Measurements from ENCODE around the gene AAGAB.

The AAGAB gene

DNA sequence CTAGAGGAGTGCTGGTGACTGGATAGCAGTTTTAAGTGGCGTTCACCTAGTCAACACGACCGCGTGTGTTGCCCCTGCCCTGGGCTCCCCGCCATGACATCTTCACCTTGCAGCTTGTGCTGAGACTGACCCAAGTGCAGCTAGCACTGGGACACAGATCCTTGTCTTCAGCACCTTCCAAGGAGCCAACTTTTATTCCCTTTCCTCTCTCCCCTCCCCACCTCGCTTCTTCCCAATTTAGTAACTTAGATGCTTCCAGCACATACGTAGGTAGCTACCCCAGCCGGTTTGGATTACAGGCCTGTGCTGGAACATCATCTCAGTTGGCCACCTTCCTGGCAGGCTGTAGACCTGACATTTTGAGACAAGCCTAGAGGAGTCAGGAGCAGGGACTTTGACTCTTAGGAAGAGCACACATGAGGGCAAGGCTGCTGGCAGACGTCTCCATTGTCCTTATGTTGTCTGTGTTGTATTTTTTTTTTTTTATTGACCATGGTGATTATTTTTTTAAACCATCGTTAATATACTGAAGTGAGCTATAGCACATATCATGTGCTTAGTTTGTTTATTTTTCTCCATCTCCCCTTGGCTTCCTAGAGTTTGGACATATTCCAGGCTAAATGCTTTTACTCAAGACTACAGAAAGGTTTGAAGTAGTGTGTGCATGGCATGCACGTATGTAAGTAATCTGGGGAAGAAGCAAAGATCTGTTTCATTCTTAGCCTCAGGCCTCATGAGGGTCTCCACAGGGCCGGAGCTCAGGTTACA is 61.1 kb downstream of the AAGAB start:
- FAIRE-seq (no peak), DNase-seq (ENCODE audit: insufficient read length, low spot score) (no peak)
- TF ChIP-seq POU2F2 (IDR thresholded peaks at IDR 0.05; ENCODE audit: low read depth, low read length), result no peak
- no peak for TF ChIP-seq TAF1 (IDR thresholded peaks at IDR 0.05; ENCODE audit: low read depth, low read length)
- TF ChIP-seq POLR2A (IDR thresholded peaks at IDR 0.05; ENCODE audit: low read depth, low read length), result no peak
- TF ChIP-seq POLR2AphosphoS5 (IDR thresholded peaks at IDR 0.05; ENCODE audit: low read depth, low read length), result peak; percentile 39; the same call in 1 of the 2 replicates
- no peak for TF ChIP-seq SPI1 (IDR thresholded peaks at IDR 0.05; ENCODE audit: low read depth, low read length)
- no peak for TF ChIP-seq PAX5 (IDR thresholded peaks at IDR 0.05; ENCODE audit: insufficient read depth, low read length, severe bottlenecking)

DNA sequence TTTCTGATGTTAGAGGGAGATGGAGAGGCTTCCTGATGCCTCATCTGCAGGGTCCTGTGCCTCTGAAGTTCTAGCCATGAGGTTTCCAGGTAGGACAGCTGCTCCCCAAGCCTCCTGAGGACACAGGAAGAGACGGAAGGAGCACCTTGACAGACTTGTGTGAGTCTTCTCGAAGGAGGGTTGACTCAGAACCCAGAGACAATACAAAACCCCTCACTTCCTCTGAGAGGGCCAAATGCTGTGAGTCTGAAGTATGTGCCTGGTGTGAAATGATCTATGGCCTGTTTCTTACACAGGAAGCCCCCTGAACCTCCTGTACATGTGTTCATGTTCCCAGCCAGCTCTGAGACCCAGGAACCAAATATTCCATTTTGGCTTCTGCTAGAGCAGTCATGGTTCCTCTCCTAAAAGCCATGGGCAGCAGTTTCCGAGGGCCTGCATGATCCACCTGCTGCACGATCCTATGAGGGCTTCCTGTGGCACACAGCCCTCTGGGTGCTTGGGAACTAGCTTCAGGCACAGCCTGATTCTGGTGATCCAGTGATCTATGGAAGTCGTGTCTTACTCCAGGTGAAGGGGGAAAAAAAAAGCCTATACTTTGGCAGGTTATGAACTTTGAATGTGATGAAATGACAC is 62.2 kb downstream of the AAGAB start:
- FAIRE-seq (no peak), DNase-seq (ENCODE audit: insufficient read length, low spot score) (no peak)
- TF ChIP-seq POU2F2 (IDR thresholded peaks at IDR 0.05; ENCODE audit: low read depth, low read length) (no peak), TAF1 (IDR thresholded peaks at IDR 0.05; ENCODE audit: low read depth, low read length) (no peak), SPI1 (IDR thresholded peaks at IDR 0.05; ENCODE audit: low read depth, low read length) (peak; percentile 8; the same call in 1 of the 2 replicates), PAX5 (IDR thresholded peaks at IDR 0.05; ENCODE audit: insufficient read depth, low read length, severe bottlenecking) (no peak), POLR2A (IDR thresholded peaks at IDR 0.05; ENCODE audit: low read depth, low read length) (no peak), POLR2AphosphoS5 (IDR thresholded peaks at IDR 0.05; ENCODE audit: low read depth, low read length) (no peak)

DNA sequence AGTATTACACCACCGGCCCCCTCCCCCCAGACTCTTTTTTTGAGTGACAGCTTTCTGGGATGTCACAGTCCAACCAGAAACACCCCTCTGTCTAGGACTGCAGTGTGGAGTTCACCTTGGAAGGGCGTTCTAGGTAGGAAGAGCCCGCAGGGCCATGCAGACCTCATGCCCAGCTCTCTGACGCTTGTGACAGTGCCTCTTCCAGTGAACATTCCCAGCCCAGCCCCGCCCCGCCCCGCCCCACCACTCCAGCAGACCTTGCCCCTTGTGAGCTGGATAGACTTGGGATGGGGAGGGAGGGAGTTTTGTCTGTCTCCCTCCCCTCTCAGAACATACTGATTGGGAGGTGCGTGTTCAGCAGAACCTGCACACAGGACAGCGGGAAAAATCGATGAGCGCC is 63.6 kb downstream of the AAGAB start:
- DNase-seq (ENCODE audit: insufficient read length, low spot score) (no peak), FAIRE-seq (no peak)
- TF ChIP-seq POLR2AphosphoS5 (IDR thresholded peaks at IDR 0.05; ENCODE audit: low read depth, low read length) (no peak), TAF1 (IDR thresholded peaks at IDR 0.05; ENCODE audit: low read depth, low read length) (no peak), PAX5 (IDR thresholded peaks at IDR 0.05; ENCODE audit: insufficient read depth, low read length, severe bottlenecking) (no peak), POU2F2 (IDR thresholded peaks at IDR 0.05; ENCODE audit: low read depth, low read length) (no peak), POLR2A (IDR thresholded peaks at IDR 0.05; ENCODE audit: low read depth, low read length) (no peak), SPI1 (IDR thresholded peaks at IDR 0.05; ENCODE audit: low read depth, low read length) (no peak)

GRCh38 chr15:67190326-67190725 is 64.1 kb downstream of the AAGAB start:
- no peak for TF ChIP-seq PAX5 (IDR thresholded peaks at IDR 0.05; ENCODE audit: insufficient read depth, low read length, severe bottlenecking)
- TF ChIP-seq POU2F2 (IDR thresholded peaks at IDR 0.05; ENCODE audit: low read depth, low read length), result no peak
- no peak for TF ChIP-seq POLR2A (IDR thresholded peaks at IDR 0.05; ENCODE audit: low read depth, low read length)
- TF ChIP-seq SPI1 (IDR thresholded peaks at IDR 0.05; ENCODE audit: low read depth, low read length), result no peak
- TF ChIP-seq TAF1 (IDR thresholded peaks at IDR 0.05; ENCODE audit: low read depth, low read length), result no peak
- FAIRE-seq, result no peak
- no peak for DNase-seq (ENCODE audit: insufficient read length, low spot score)

DNA sequence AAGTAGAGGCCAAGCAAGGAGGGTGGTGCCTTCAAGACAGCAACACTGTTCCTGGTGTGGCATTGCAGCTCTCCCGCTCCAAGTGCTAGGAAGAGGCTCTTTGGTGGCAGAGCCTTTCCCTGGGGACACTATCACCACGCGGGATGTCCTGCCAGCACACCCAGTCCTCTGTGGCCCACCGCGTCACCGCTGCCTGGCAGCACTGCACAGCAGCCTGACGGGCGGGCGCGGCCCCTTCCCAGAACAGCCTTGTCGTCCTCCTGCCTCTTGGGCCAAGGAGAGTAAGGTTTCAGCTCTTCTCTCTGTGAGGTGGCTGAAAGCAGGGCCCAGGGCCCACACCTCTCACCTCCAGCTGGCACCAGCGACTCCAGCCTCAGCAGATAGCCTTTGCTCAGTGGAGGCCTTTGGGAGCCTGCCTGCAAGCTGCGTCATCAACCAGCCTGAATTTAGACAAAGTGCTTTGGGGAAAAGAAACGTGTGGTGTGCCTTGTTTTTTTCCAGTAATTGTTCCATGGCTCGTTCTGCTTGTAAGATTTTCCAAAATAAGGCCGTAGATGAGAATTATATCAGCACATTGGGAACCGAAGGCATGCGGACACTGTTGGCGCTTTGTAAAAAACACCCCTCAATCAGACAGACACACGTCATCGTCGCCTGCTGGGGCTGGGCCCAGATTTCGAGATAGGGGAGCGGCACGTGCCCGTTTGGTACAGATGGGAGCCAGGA is 65.0 kb downstream of the AAGAB start:
- TF ChIP-seq PAX5 (IDR thresholded peaks at IDR 0.05; ENCODE audit: insufficient read depth, low read length, severe bottlenecking), result no peak
- TF ChIP-seq POLR2AphosphoS5 (IDR thresholded peaks at IDR 0.05; ENCODE audit: low read depth, low read length), result no peak
- TF ChIP-seq POLR2A (IDR thresholded peaks at IDR 0.05; ENCODE audit: low read depth, low read length), result no peak
- TF ChIP-seq POU2F2 (IDR thresholded peaks at IDR 0.05; ENCODE audit: low read depth, low read length), result no peak
- no peak for TF ChIP-seq SPI1 (IDR thresholded peaks at IDR 0.05; ENCODE audit: low read depth, low read length)
- TF ChIP-seq TAF1 (IDR thresholded peaks at IDR 0.05; ENCODE audit: low read depth, low read length), result no peak
- FAIRE-seq (no peak), DNase-seq (ENCODE audit: insufficient read length, low spot score) (no peak)

DNA sequence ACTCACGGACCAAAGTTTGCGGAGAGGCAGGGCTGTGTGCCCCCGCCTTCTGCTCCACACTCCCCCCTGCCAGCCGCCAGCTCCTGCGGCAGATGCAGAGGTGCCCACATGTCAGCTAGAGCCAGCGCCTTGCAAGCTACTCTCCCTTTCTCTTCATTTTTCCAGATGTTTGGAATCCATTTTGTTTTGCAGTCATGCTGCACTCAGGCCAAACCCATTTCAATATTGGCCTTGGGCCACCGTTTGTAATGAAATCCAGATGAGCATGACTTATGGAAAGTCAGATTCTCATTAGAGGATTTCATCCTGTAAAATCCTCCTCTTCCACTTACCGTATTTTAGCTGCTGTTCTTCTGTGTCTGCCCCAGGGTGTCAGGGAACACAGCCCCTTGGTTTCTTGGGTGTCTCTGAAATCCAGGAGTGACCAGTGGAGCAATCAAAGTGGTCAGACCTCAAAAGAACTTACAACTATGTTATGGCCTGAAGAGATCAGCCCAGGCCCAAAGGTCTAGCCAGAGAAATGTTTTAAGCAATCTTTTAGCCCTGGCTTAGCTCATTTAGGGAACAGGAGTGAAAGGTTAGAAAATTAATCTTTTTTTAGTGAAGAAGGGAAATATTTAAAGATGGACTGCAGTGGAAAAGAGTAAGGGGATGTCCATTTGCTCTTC is 65.8 kb downstream of the AAGAB start:
- DNase-seq (ENCODE audit: insufficient read length, low spot score) (no peak), FAIRE-seq (no peak)
- no peak for TF ChIP-seq POLR2AphosphoS5 (IDR thresholded peaks at IDR 0.05; ENCODE audit: low read depth, low read length)
- no peak for TF ChIP-seq PAX5 (IDR thresholded peaks at IDR 0.05; ENCODE audit: insufficient read depth, low read length, severe bottlenecking)
- no peak for TF ChIP-seq TAF1 (IDR thresholded peaks at IDR 0.05; ENCODE audit: low read depth, low read length)
- no peak for TF ChIP-seq POU2F2 (IDR thresholded peaks at IDR 0.05; ENCODE audit: low read depth, low read length)
- TF ChIP-seq SPI1 (IDR thresholded peaks at IDR 0.05; ENCODE audit: low read depth, low read length), result no peak
- no peak for TF ChIP-seq POLR2A (IDR thresholded peaks at IDR 0.05; ENCODE audit: low read depth, low read length)

DNA sequence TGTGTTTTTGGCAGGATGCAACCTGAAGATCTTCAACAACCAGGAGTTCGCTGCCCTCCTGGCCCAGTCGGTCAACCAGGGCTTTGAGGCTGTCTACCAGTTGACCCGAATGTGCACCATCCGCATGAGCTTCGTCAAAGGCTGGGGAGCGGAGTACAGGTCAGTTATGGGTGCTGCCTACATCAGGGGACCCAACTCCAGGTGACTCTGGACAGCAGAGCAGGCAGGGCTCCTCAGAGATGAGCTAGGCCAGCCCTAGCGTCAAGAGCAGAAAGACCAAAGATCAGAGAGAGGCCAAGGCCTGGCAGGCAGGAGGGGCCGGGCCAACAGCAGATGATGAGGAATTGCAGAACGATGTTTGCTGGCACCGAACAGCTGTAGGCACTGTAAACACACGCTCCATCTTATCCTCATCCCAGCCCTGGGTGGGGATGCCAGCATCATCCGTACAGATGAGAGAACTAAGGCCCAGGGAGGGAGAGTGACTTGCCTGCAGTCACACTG is 67.1 kb downstream of the AAGAB start:
- no peak for TF ChIP-seq PAX5 (IDR thresholded peaks at IDR 0.05; ENCODE audit: insufficient read depth, low read length, severe bottlenecking)
- no peak for TF ChIP-seq POLR2AphosphoS5 (IDR thresholded peaks at IDR 0.05; ENCODE audit: low read depth, low read length)
- TF ChIP-seq POU2F2 (IDR thresholded peaks at IDR 0.05; ENCODE audit: low read depth, low read length), result no peak
- FAIRE-seq (no peak), DNase-seq (ENCODE audit: insufficient read length, low spot score) (no peak)

DNA sequence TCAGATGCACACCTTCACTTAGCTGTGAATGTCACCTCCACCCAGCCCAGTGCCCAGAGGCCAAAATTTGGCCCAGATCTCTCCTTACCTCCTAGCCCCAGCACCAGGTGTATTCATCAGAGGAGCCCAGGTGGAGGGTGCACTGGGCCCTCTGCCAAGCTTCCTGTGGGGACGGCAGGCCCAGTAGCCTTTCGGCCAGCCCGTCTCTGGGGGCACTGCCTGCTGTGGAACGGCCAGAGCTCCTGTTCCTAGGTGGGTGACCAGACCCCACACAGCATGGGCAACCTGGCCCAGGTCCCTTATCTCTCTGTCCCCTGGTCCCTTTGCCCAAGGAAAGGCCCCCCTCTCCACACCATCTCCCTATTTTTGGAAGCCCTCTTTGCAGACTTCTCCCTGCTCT is 67.8 kb downstream of the AAGAB start:
- DNase-seq (ENCODE audit: insufficient read length, low spot score), result no peak
- FAIRE-seq, result no peak
- no peak for TF ChIP-seq POLR2AphosphoS5 (IDR thresholded peaks at IDR 0.05; ENCODE audit: low read depth, low read length)
- TF ChIP-seq POU2F2 (IDR thresholded peaks at IDR 0.05; ENCODE audit: low read depth, low read length), result no peak
- TF ChIP-seq SPI1 (IDR thresholded peaks at IDR 0.05; ENCODE audit: low read depth, low read length), result no peak
- TF ChIP-seq PAX5 (IDR thresholded peaks at IDR 0.05; ENCODE audit: insufficient read depth, low read length, severe bottlenecking), result no peak
- no peak for TF ChIP-seq TAF1 (IDR thresholded peaks at IDR 0.05; ENCODE audit: low read depth, low read length)
- TF ChIP-seq POLR2A (IDR thresholded peaks at IDR 0.05; ENCODE audit: low read depth, low read length), result no peak

All from GM12891 (cell line).